Kidney epithelial cell (primary cell): ENCODE results near the gene GFOD1. TPM values are rescaled to one million over a fixed set of nuclear protein-coding genes. Genes with fewer than 3 reads are reported as not detected.

ENCODE experiments used
- DNase-seq: peaks from one replicate; pipeline ENCODE4 v3.0.0-alpha.2; 2010; ENCODE audit warnings: low read depth
- H3K27me3 ChIP-seq: 2 replicates; pipeline ENCODE4 v1.6.0; 2011; ENCODE audit warnings: low read length; ENCODE audit not compliant: control insufficient read depth, insufficient read depth
- H3K36me3 ChIP-seq: 2 replicates; pipeline ENCODE4 v1.5.1; 2011; ENCODE audit warnings: low read length; ENCODE audit not compliant: control insufficient read depth, insufficient read depth
- H3K4me3 ChIP-seq: 2 replicates; pipeline ENCODE4 v1.5.1; 2011; ENCODE audit warnings: low read depth, mild to moderate bottlenecking, control low read depth, low read length
- total RNA-seq: library from RNA; depleted of rRNA; stranded (reverse); fragments of >200 nt; gene quantifications from 2 replicates; pipeline ENCODE4 v1.2.3, GENCODE V29; 2015
- TF ChIP-seq, protein P1 (sequence below): IDR thresholded peaks from 2 replicates; pipeline ENCODE4 v1.5.1; 2011; ENCODE audit warnings: mild to moderate bottlenecking, moderate library complexity, low read length, control low read depth, inconsistent platforms; ENCODE audit not compliant: insufficient read depth, poor library complexity, severe bottlenecking

Gene GFOD1
- total RNA-seq, 1 donor from 2014 or later: 0.75 TPM

DNA sequence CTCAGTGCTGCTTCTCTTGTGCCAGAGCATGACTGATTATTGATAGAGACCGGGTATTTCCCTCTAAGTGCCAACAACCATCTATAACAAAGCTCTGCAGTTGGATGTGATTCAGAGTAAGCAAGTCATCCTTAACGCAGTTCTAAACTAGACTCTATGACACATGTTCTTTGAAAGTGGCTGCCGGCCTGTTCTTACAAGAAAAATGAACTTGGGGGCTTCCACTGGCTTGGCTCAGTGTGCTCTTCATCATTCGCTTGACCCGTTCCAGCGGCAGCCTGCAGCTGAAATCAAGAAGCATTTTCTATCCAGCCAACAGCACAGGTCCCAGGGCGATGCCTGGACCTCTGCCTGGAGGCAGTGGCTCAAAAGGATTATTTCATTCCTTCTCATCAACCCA, 29.8 kb downstream of the GFOD1 start:
- no peak for DNase-seq
- TF ChIP-seq, protein P1, sequence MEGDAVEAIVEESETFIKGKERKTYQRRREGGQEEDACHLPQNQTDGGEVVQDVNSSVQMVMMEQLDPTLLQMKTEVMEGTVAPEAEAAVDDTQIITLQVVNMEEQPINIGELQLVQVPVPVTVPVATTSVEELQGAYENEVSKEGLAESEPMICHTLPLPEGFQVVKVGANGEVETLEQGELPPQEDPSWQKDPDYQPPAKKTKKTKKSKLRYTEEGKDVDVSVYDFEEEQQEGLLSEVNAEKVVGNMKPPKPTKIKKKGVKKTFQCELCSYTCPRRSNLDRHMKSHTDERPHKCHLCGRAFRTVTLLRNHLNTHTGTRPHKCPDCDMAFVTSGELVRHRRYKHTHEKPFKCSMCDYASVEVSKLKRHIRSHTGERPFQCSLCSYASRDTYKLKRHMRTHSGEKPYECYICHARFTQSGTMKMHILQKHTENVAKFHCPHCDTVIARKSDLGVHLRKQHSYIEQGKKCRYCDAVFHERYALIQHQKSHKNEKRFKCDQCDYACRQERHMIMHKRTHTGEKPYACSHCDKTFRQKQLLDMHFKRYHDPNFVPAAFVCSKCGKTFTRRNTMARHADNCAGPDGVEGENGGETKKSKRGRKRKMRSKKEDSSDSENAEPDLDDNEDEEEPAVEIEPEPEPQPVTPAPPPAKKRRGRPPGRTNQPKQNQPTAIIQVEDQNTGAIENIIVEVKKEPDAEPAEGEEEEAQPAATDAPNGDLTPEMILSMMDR: no peak
- Histone ChIP-seq H3K36me3 (no peaks in the 10 kb centered on the region), H3K4me3 (no peak overlapping the region), H3K27me3 (no peaks in the 10 kb centered on the region)

DNA sequence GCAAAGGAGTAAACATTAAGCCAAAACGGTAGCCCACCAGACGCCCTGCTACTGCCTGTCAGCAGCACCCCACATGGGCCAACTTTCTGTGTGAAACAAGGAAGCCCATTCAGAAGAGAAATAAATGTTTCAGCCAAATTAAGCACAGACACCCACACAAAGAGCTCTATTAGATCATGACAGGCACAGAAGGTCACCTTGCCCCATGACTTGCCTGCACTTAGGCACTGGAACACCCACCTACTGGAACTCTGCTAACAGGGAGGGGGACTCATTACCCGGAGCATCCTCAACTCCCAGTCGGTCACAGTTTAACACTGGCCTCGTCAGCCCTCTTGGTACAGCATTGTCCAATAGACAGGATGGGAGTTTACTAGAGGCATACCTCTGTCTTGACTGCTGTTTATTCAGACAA, 31.8 kb downstream of the GFOD1 start:
- Histone ChIP-seq H3K36me3 (no peaks in the 10 kb centered on the region), H3K4me3 (no peak overlapping the region), H3K27me3 (no peaks in the 10 kb centered on the region)
- TF ChIP-seq, protein P1: no peak
- no peak for DNase-seq

GRCh38 chr6:13454286-13455221, 32.8 kb downstream of the GFOD1 start:
- H3K36me3 ChIP-seq: no peaks in the 10 kb centered on the region
- H3K27me3 ChIP-seq: no peaks in the 10 kb centered on the region
- H3K4me3 ChIP-seq: no peak overlapping the region
- no peak for DNase-seq
- TF ChIP-seq, protein P1: no peak

- no peak overlapping the region for H3K4me3 ChIP-seq
- peak; percentile 73 for DNase-seq
These were observed 33.6 kb downstream of the GFOD1 start for GRCh38 chr6:13453771-13454251.

DNA sequence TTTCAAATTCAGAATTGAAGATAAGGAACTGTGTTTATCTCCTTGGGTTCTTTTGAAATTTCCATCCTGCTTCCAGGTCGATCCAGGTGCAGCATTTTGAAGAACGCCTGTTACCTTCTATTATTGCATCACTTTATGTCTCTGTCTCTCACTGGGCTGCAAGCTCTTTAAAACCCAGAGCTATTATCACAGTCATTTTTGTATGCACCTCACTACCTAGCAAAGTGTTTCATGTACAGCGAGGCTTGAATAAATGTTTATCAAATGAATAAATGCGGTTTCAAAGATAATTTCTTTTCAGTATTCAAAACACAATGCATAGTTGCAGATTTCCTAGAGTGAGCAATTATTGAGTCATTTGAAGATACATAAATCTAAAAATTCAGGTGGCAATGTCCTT, 34.2 kb downstream of the GFOD1 start:
- TF ChIP-seq, protein P1: no peak
- H3K4me3 ChIP-seq: no peak overlapping the region
- no peaks in the 10 kb centered on the region for H3K27me3 ChIP-seq
- H3K36me3 ChIP-seq: no peaks in the 10 kb centered on the region
- no peak for DNase-seq

More at GRCh38 chr6:13453771-13454251, 33.6 kb downstream of the GFOD1 start:
- Histone ChIP-seq H3K36me3 (no peaks in the 10 kb centered on the region), H3K27me3 (no peaks in the 10 kb centered on the region)
- TF ChIP-seq, protein P1: no peak
